Kidney (tissue), 14 donors: ENCODE measurements around the gene SFXN5. TPM values are rescaled to one million over a fixed set of nuclear protein-coding genes. Genes with fewer than 3 reads are reported as not detected.

Source experiments
- DNase-seq, 5 donors: peaks; one replicate each; pipeline ENCODE4 v3.0.0-alpha.2; 2013 to 2020
- FAIRE-seq: peaks from 2 replicates; lab custom pipeline; 2012; peaks lifted over from hg19 to GRCh38; lab: Jason Lieb, UNC
- H3K27ac ChIP-seq, 2 donors: one replicate each; pipeline ENCODE4 v1.7.0; 2013; ENCODE audit warnings: low read depth in 2 of 2, low read length in 2 of 2, inconsistent platforms in 1 of 2
- H3K27me3 ChIP-seq: one replicate; pipeline ENCODE4 v1.7.1; 2013; ENCODE audit warnings: low read length, inconsistent platforms; ENCODE audit not compliant: control insufficient read depth, insufficient read depth
- H3K36me3 ChIP-seq, 3 donors: one replicate each; pipeline versions ENCODE4 v1.7.0 to v1.7.1; 2013; ENCODE audit warnings: low read length in 3 of 3, control low read depth in 1 of 3, inconsistent platforms in 1 of 3; ENCODE audit not compliant: insufficient read depth in 3 of 3, control insufficient read depth in 2 of 3
- H3K4me1 ChIP-seq, 3 donors: one replicate each; pipeline versions ENCODE4 v1.7.0 to v1.7.1; 2013; ENCODE audit warnings: low read length in 3 of 3, inconsistent platforms in 1 of 3, low read depth in 1 of 3; ENCODE audit not compliant: control insufficient read depth in 2 of 3, insufficient read depth in 2 of 3
- H3K4me3 ChIP-seq, 3 donors: one replicate each; pipeline versions ENCODE4 v1.7.0 to v1.8.1; 2013; ENCODE audit warnings: low read length in 3 of 3, control low read depth in 1 of 3, inconsistent platforms in 1 of 3
- H3K9ac ChIP-seq, 3 donors: one replicate each; pipeline versions ENCODE4 v1.7.0 to v1.7.1; 2013; ENCODE audit warnings: low read length in 3 of 3, control low read depth in 1 of 3, inconsistent platforms in 1 of 3
- H3K9me3 ChIP-seq, 3 donors: one replicate each; pipeline versions ENCODE4 v1.7.0 to v1.7.1; 2013; ENCODE audit warnings: low read length in 3 of 3, control low read depth in 1 of 3, inconsistent platforms in 1 of 3; ENCODE audit not compliant: control insufficient read depth in 2 of 3, insufficient read depth in 1 of 3
- intact Hi-C: fragments of 100-400 bp; cut with DNase I; formaldehyde crosslinking; loops from one replicate; pipeline ENCODE4 v1.11.1; 2022
- polyA plus RNA-seq: library from polyadenylated mRNA; stranded (reverse); fragments of 350-450 nt; fragmentation: Illumina TruSeq; extraction: RNeasy Lipid Tissue Mini Kit (QIAGEN cat#74804); gene quantifications from one replicate; pipeline ENCODE4 v1.2.3, GENCODE V29; 2014; ENCODE audit warnings: low read depth, low replicate concordance; ENCODE audit not compliant: insufficient read depth
- total RNA-seq: library from RNA; stranded (reverse); fragmentation: NEBNext Ultra II Directional; extraction: Animal tissue kit (Norgen Biotek cat#: 25700); gene quantifications from one replicate; pipeline ENCODE4 v1.2.1, GENCODE V29; 2021
- TF ChIP-seq, protein P1 (sequence below): IDR thresholded peaks from 3 replicates; pipeline ENCODE4 v1.5.1; 2012; ENCODE audit warnings: mild to moderate bottlenecking, moderate library complexity, borderline replicate concordance; ENCODE audit not compliant: insufficient read depth; ENCODE audit errors: extremely low read depth
- donor health status: control.
- donor health status: control.
- donor health status: control.
- donor health status: control.
- donor health status: control.
- donor health status: DM: yes; HTN: yes; CAD: no.
- donor health status: Normal renal cell carcinoma (clear cell type).

The SFXN5 gene
- total and polyA plus RNA-seq, 2 donors from 2014 or later = 21.4 to 35.9 TPM

DNA sequence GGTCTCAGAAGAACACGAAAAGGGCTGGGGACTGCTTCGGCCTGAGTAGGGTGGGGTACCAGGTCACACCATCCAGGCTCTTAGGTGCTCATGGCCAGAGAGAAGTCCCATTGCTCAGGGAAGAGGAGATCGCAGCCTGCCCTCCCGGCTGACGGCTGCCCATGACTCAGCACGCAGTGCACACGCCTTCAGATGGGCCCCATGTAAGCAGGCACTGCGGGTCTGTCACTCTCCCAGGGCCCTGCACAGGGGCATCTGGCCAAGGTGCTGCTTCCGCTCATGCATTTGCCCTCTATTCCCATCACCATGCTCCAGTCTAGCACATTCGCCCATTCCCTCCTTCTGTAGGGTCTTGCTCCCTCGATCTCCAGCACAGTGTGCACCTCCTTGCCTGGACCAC, 34.7 kb downstream of the SFXN5 start:
- intact Hi-C loops = no loop called here
- Histone ChIP-seq H3K9ac (no peak overlapping the region), H3K9me3 (no peaks in the 10 kb centered on the region), H3K27me3 (no peaks in the 10 kb centered on the region), H3K4me1 (peaks cover 0 to 15% (median 4%) of the 10 kb centered on the region in 3 donors), H3K27ac (no peak overlapping the region), H3K36me3 (no peaks in the 10 kb centered on the region), H3K4me3 (no peak overlapping the region)
- FAIRE-seq (no peak), DNase-seq (no peak)
- TF ChIP-seq, protein P1, sequence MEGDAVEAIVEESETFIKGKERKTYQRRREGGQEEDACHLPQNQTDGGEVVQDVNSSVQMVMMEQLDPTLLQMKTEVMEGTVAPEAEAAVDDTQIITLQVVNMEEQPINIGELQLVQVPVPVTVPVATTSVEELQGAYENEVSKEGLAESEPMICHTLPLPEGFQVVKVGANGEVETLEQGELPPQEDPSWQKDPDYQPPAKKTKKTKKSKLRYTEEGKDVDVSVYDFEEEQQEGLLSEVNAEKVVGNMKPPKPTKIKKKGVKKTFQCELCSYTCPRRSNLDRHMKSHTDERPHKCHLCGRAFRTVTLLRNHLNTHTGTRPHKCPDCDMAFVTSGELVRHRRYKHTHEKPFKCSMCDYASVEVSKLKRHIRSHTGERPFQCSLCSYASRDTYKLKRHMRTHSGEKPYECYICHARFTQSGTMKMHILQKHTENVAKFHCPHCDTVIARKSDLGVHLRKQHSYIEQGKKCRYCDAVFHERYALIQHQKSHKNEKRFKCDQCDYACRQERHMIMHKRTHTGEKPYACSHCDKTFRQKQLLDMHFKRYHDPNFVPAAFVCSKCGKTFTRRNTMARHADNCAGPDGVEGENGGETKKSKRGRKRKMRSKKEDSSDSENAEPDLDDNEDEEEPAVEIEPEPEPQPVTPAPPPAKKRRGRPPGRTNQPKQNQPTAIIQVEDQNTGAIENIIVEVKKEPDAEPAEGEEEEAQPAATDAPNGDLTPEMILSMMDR = no peak

DNA sequence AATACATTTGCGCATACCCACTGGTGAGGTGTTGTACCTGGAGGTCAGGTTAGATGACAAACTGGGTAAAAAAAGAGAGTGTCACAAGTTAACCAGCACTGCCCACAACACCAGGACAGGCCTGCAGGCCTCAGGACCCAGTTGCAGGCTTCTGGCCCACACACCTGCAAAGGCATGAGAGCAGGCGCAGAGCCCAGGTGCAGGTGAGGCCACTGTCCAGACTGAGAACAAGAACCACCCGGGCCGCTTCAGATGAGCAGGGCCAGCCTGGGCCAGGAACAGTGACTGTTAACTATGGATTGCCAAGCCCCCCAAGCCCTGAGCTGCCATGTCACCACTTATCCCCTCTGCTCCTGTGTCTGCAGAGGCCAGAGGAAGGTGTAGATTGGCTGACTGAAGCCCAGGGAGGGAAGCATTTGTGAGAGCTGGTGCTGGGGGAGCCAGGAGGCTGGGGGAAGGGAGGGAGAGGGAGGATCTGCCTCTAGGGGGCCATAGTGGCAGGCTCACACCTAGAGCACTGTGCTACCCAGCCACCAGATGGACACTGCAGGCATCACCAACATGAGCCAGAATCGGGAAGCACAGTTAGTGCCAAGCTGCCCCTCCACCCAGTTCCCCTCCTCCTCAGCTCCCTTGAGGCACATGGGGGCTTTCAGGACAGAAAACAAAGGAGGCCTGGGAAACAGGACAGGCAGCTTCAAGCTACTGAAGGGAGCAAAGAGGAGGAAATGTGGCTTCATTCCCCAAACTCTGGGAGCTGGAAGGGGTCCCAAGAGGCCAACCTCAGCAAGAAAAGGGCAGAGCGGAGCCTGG, 35.4 kb downstream of the SFXN5 start:
- FAIRE-seq (no peak), DNase-seq (no peak)
- Histone ChIP-seq H3K9ac (no peak overlapping the region), H3K36me3 (peaks cover 0 to 2% (median 0%) of the 10 kb centered on the region in 3 donors), H3K4me3 (no peak overlapping the region), H3K9me3 (no peaks in the 10 kb centered on the region), H3K27me3 (no peaks in the 10 kb centered on the region), H3K4me1 (peaks cover 0 to 19% (median 4%) of the 10 kb centered on the region in 3 donors), H3K27ac (no peak overlapping the region)
- intact Hi-C loops = no loop called here
- TF ChIP-seq, protein P1 = no peak

DNA sequence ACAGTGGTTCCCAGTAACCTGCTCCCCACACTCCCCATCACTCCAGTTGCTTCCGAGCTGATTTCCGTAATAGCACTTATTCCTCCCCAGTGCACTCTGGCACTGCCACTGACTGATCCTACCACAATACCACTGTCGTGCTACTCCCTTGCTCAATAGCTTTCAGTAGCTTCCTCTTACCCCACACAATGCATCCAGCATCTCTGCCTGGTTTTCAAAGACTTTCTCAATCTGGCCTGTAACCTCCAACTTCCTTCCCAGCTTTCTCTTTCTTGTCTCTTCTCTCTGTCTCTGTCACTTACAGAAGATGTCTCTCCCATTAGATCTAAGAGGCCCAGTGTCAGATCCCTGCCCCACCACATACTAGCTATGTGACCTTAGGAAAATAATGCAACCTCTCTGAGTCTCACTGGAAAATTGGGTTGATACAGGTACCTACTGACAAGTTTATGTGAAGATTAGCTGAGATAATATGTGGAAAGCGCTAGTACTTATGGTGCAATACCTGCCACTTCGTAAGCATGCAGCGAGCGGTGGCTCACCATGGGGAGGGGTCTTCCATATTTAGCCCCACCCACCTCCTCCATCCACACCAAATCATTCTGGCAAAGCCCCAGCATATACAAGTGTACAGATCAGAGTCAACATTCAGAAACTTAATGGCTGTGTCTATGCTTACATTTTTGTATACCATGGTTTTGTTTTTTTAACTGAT, 36.7 kb downstream of the SFXN5 start:
- FAIRE-seq (no peak), DNase-seq (no peak)
- H3K27me3 ChIP-seq = no peaks in the 10 kb centered on the region
- peaks cover 0 to 2% (median 0%) of the 10 kb centered on the region in 3 donors for H3K36me3 ChIP-seq
- H3K4me3 ChIP-seq = no peak overlapping the region
- intact Hi-C loops = no loop called here
- TF ChIP-seq, protein P1 = no peak
- H3K27ac ChIP-seq = no peak overlapping the region
- H3K9me3 ChIP-seq = no peaks in the 10 kb centered on the region
- no peak overlapping the region for H3K9ac ChIP-seq
- H3K4me1 ChIP-seq = peaks cover 0 to 19% (median 4%) of the 10 kb centered on the region in 3 donors
